GM12891 (cell line): ENCODE data around the gene MRPL54.

ENCODE experiments used
- PAX5 ChIP-seq: IDR thresholded peaks from 2 replicates; pipeline ENCODE4 v1.6.1; 2011; ENCODE audit warnings: low read length, moderate library complexity, mild to moderate bottlenecking; ENCODE audit not compliant: insufficient read depth, severe bottlenecking
- POLR2AphosphoS5 ChIP-seq: IDR thresholded peaks from 2 replicates; pipeline ENCODE4 v1.6.1; 2011; ENCODE audit warnings: low read depth, low read length, control low read depth
- TAF1 ChIP-seq: IDR thresholded peaks from 2 replicates; pipeline ENCODE4 v1.6.1; 2011; ENCODE audit warnings: low read depth, low read length, control low read depth

DNA sequence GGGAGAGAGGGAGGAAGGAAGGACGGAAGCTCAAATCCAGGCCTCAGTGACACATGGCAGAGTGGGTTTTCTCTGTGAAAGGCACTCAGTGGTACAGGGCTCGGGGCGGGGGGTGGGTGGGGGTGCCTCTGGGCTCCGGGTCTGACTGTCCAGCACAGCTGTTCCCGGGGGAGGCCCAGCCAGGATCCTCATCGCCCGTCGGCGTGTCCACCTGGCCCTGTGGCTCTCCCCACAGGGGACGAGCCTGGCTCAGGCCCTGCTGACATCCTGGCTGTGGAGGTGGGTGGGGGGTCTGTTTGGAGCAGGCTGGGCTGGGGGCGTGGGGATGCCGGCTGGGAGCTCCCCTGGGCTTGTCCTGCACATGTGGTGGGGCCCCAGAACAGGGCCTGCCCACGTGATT lies 41.9 kb downstream of the MRPL54 start:
- TF ChIP-seq TAF1: no peak
- TF ChIP-seq PAX5: no peak
- TF ChIP-seq POLR2AphosphoS5: no peak
